ENCODE data around the gene PCLAF. TPM values are rescaled to one million over a fixed set of nuclear protein-coding genes. Genes with fewer than 3 reads are reported as not detected.
A peak's percentile ranks its signal among the peaks of the same experiment; 100 is the strongest.

Gene PCLAF
- total and polyA plus RNA-seq, 12 donors: 0.17 to 4.5 (median 0.67) TPM; not detected in 5

DNA sequence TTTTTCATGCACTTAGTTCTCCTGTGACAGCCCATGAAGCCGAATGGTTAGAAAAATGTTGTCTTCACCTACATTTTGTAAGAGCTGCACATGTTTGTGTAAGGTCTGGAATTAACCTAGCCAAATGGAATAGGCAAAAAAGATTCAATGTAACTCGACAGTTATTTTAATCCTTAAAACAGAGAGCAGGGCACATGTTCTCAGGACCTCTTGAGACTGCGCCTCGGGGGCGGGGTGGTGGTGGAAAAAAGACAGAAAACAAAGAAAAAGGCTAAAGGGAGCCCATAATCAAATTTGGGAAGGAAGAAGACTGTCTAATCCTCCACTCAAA lies 24.6 kb downstream of the PCLAF start:
- Histone ChIP-seq H3K36me3 (peaks cover 0 to 10% (median 0%) of the 10 kb centered on the region in 9 donors), H3K4me3 (peak overlapping the region; percentile 54 to 93 (median 82)), H3K4me1 (peaks cover 0 to 27% (median 19%) of the 10 kb centered on the region in 9 donors), H3K27me3 (no peaks in the 10 kb centered on the region), H3K9me3 (no peaks in the 10 kb centered on the region), H3K27ac (peak overlapping the region in 9 of 10 donors; percentile 10 to 88 (median 78))
- ATAC-seq (no peak), DNase-seq (no peak)
- WGBS, 2 donors: 42 to 47% methylated on average over 5 of the region's 5 CpGs
- TF ChIP-seq CTCF (IDR thresholded peaks at IDR 0.05): no peak
- intact Hi-C loops (cut with DNase I): loop anchor here in 9 of 10 donors (1.0 to 10.0 kb wide), 6 partner anchors 25 to 192 kb away; partner anchors contain the start of genes PCLAF (in 1 of the 9) and PPIB (in 1 of the 9)

GRCh38 chr15:64355944-64356709 lies 25.1 kb downstream of the PCLAF start, which contains the start of gene CSNK1G1:
CSNK1G1 (minus strand) TSS chr15:64356173; CDS start chr15:64300499, 55,674 bp downstream.
- 0% methylated on average over 38 to 42 of the region's 42 CpGs for WGBS, 2 donors
- Histone ChIP-seq H3K9me3 (no peaks in the 10 kb centered on the region), H3K36me3 (peaks cover 0 to 12% (median 0%) of the 10 kb centered on the region in 9 donors), H3K4me3 (peak within 1 kb of the TSS; percentile 54 to 93 (median 82)), H3K4me1 (peaks cover 0 to 31% (median 22%) of the 10 kb centered on the region in 9 donors), H3K27ac (peak within 1 kb of the TSS in 9 of 10 donors; percentile 10 to 88 (median 78)), H3K27me3 (no peaks in the 10 kb centered on the region)
- TF ChIP-seq CTCF (IDR thresholded peaks at IDR 0.05): peak in 6 of 9 donors; percentile 15 to 56 (median 50)
- DNase-seq (peak; percentile 93 to 97), ATAC-seq (peak; percentile 100)
- intact Hi-C loops (cut with DNase I): loop anchor here in 9 of 10 donors (1.0 to 10.0 kb wide), 7 partner anchors 25 to 191 kb away; partner anchors contain the start of genes PCLAF (in 1 of the 9), PPIB (in 1 of the 9) and TRIP4 (in 1 of the 9)

- peak overlapping the region; percentile 54 to 93 (median 82) for H3K4me3 ChIP-seq
- H3K27me3 ChIP-seq: no peaks in the 10 kb centered on the region
- no peaks in the 10 kb centered on the region for H3K9me3 ChIP-seq
- peaks cover 0 to 13% (median 0%) of the 10 kb centered on the region in 9 donors for H3K36me3 ChIP-seq
- DNase-seq: peak in 1 of 2 donors; percentile 25
- peak; percentile 11 to 51 (median 28) for ATAC-seq
- 1% methylated on average over 30 of the region's 30 CpGs for WGBS, 2 donors
- H3K27ac ChIP-seq: peak overlapping the region in 9 of 10 donors; percentile 10 to 88 (median 78)
- peaks cover 0 to 38% (median 22%) of the 10 kb centered on the region in 9 donors for H3K4me1 ChIP-seq
- intact Hi-C loops (cut with DNase I): loop anchor here in 9 of 10 donors (2.0 to 10.0 kb wide), 5 partner anchors 31 to 191 kb away; partner anchors contain the start of genes PPIB (in 1 of the 9) and TRIP4 (in 1 of the 9)
- TF ChIP-seq CTCF (IDR thresholded peaks at IDR 0.05): no peak
Observed at GRCh38 chr15:64355348-64355943, 25.8 kb downstream of the PCLAF start.

All from heart right ventricle (tissue), 16 donors.